KOPT-K1 (cell line): Measurements from ENCODE around the gene SOBP.
"Not testable (repeated sequence)": the region's sequence is repeated elsewhere in the genome, so short reads cannot be mapped to it uniquely, and the experiment has no call there.

ENCODE experiments used
- H3K27ac ChIP-seq: fragments of 200-600 bp; sonication (generic); 2 replicates; pipeline ENCODE4 v1.5.1; 2016; ENCODE audit warnings: antibody characterized with exemption, mild to moderate bottlenecking, low read depth, low read length; ENCODE audit not compliant: poor library complexity, severe bottlenecking
- H3K36me3 ChIP-seq: fragments of 200-600 bp; sonication (generic); 2 replicates; pipeline ENCODE4 v1.5.1; 2017; ENCODE audit warnings: antibody characterized with exemption, mild to moderate bottlenecking, low read length, moderate library complexity; ENCODE audit not compliant: insufficient read depth
- H3K9me3 ChIP-seq: fragments of 200-600 bp; sonication (generic); 2 replicates; pipeline ENCODE4 v1.5.1; 2017; ENCODE audit warnings: antibody characterized with exemption, low read length, mild to moderate bottlenecking; ENCODE audit not compliant: insufficient read depth, poor library complexity, severe bottlenecking

SOBP gene

DNA sequence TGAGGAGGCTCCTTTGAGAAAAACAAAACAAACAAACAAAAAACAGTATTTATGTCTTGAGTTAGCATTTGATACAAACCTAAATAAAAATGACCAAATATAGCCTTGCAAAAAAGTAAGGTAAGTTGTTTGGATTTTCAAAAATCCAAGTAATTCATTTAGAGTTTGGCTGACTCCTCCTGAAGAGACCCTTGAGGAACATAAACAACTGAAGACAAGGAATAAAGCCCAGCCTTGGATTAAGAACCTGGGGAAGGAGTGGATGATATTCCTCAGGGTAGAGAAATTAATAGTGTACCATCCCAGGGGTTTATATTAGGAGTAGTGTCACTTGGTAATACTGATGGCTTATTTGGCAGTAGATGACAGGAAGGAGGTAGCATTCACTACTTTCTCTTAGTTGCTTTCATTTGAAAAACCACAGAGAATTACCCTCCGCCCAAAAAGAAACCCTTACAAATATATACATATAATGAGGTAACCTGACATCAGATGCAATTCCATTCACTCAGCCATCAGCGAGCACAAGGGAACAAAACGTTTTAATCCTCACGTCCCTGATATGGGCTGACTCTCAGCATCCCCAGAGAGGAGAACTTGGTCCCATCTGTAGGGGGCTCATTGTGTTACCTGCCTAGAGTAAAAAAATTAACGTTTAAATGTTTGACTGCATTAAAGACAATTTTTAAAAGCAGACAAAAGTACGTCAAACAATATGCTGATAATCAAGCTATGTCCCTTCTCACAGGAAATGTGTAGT is 57.0 kb downstream of the SOBP start:
- Histone ChIP-seq H3K27ac (no peak overlapping the region), H3K36me3 (peaks cover 23% of the 10 kb centered on the region), H3K9me3 (no peaks in the 10 kb centered on the region)

DNA sequence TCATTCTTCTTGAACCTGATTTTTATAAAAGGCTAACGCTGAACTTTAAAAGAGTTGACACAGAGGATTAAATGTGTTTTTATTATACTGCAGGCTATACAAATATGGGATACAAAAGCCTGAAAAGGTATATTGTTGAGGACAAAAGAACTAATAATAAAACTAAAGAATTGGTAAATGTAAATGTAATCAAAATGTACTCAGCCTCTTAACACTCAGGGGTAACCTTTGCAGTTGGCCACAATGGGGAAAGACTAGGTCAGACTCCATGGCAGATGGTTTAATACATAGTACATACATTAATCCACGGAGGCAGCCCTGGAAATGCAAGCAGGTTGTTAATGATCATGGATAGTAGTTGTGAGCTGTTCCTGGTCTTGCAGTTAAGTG is 57.5 kb downstream of the SOBP start:
- H3K27ac ChIP-seq: no peak overlapping the region
- H3K9me3 ChIP-seq: no peaks in the 10 kb centered on the region
- H3K36me3 ChIP-seq: peaks cover 23% of the 10 kb centered on the region

DNA sequence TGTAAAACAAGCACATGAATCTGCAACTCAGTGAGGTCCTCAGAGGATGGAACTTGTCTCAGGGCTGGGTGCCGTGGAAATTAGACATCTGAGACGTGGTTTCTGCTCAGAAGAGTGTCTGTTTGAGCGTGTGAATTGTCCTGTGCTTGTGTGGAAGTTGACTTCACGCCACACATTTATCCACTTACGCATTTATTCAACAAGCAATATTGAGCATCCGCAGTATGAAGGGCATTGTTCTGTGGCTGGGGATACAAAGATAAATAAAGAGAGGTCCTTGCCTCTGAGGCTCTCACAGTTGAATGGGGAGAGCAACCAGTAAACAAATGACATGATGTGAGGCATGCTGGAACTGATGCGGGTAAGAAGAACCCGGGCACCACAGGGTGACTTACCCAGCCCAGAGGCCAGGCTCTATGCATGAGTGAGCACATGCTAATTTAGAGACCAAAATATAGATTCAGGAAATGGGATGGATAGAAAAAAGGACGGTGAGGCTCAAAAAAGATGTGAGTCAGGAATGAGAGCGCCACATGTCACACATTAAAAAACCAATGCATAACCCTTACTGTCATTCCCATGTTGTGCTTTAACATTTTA is 60.4 kb downstream of the SOBP start:
- Histone ChIP-seq H3K36me3 (peaks cover 21% of the 10 kb centered on the region), H3K27ac (no peak overlapping the region), H3K9me3 (no peaks in the 10 kb centered on the region)

DNA sequence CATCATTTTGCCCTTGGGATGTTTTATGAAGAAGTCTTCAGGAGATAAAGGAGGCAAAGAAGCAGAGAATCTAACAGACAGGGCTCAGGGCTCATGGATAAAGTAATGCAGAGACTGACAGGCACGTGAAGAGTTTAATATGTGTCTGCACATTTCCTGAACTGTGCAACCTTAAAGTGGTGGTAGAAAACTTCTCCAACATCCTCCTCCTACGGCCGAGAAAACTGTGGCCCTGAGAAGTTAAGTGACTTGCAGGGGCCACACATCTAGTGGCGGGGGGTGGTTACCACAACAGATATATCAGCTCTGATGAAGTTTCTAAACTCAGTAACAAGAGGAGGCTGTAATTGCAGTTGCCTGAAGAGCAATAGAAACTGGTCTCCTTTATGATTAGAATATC is 61.0 kb downstream of the SOBP start:
- no peak overlapping the region for H3K27ac ChIP-seq
- H3K9me3 ChIP-seq: no peaks in the 10 kb centered on the region

DNA sequence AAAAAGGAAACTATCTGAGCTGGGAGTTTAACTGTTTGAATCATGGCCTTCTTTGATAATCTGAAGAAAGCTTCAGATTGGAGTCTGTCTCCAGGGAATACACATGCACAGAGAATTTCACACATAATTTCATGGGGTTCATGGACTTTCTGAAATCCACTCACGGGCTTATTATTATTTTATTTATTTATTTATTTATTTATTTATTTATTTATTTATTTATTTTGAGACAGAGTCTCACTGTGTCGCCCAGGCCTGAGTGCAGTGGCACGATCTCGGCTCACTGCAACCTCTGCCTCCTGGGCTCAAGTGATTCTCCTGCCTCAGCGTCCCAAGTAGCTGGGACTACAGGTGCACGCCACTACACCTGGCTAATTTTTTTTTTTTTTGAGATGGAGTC is 63.2 kb downstream of the SOBP start:
- not testable (repeated sequence) for H3K27ac ChIP-seq, H3K36me3 ChIP-seq, H3K9me3 ChIP-seq

More for the DNA sequence above, 61.0 kb downstream of the SOBP start:
- peaks cover 15% of the 10 kb centered on the region for H3K36me3 ChIP-seq

DNA sequence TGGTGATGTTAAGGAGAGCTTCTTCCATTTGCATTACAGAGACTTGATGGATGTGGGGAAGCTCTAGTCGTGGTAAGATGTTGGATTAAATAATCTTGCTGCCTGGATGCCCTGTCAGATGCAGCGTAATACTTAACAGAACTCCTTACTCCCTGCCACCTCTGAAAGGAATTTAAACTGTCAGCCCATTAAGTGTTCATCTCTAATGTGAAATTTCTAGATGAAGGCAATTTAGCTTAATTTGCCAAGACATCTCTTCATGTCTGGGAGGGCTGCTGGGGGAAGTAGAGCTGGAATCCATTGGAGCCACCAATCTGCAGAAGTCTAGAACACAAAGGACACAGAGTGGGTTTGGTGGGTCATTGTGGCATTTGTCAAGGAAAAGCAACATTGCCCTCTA is 64.4 kb downstream of the SOBP start:
- Histone ChIP-seq H3K36me3 (no peaks in the 10 kb centered on the region), H3K27ac (no peak overlapping the region), H3K9me3 (no peaks in the 10 kb centered on the region)

DNA sequence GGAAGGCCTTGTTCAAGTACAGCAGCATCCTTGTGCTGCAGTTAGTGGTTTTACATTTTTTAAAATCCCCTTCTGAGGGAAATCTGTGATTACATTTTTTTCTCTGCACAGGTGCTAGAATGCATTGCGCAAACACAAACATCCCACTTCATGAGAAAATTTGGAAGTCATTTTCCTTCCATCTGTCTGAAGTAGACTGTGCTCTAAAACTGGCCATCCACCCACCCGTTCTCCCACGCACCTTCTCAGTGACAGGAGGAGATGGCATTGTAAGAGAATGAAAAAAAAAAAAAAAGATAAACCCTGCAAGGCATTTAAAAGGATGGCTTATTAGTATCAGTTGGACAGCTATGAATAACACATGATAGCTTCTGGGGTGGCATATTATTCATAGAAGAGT is 65.0 kb downstream of the SOBP start:
- Histone ChIP-seq H3K27ac (no peak overlapping the region), H3K9me3 (no peaks in the 10 kb centered on the region), H3K36me3 (no peaks in the 10 kb centered on the region)

DNA sequence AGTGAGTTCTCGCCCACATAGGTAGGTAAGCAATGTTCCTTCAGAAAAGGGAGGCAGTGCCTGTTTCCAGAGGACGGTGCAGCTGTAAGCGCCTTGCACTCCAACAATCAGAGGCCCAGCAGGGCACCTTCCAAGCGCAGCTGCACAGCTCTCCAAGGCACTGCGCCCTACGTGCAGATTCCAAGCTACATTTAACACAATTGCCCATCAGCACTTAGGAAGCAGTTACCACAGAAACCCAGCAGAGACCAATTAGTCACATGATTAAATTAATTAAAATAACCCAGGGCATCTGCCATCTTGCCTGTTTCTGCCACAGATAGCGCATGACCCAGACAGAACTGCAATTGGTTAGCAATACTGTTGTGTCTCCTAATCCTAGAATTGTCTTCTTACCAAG is 65.5 kb downstream of the SOBP start:
- no peaks in the 10 kb centered on the region for H3K9me3 ChIP-seq
- H3K27ac ChIP-seq: no peak overlapping the region
- no peaks in the 10 kb centered on the region for H3K36me3 ChIP-seq

DNA sequence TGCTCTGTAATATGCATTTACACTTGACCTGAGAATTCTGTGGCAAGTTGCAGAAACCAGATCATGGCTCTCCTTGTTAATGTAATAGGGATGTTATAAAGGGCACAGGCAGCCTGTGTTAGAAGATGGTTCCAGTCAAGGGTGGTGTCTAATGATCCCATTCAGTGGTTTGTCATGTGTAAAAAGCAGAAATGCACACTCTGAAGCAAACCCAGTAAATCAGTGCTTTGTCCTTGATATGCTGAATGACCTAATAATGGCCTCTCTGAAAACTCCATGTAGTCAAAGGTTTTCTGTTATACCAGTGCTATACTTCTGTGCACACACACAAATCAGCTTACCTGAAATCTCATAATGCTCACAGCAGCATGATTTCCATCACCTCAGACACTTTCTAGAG is 66.2 kb downstream of the SOBP start:
- no peak overlapping the region for H3K27ac ChIP-seq
- H3K9me3 ChIP-seq: no peaks in the 10 kb centered on the region
- H3K36me3 ChIP-seq: no peaks in the 10 kb centered on the region

DNA sequence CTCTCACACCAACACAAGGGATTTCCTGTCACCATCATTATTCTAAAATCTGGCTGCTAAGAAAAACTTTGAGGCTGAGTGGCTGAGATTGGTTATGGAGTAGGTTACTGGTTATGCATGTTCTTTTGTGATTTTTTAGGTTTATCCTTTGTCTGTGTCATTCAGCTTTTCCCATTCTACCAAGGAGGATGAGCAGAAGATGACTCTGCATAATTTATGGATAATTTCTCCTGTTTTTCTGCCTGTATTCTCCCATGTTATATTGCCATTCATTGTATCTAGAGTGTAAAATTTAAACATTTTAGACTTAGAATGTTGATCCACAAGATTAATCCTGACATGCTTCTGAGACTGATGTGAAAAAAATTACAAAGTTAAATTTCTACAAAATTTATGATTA is 67.8 kb downstream of the SOBP start:
- Histone ChIP-seq H3K9me3 (no peaks in the 10 kb centered on the region), H3K27ac (no peak overlapping the region), H3K36me3 (no peaks in the 10 kb centered on the region)

DNA sequence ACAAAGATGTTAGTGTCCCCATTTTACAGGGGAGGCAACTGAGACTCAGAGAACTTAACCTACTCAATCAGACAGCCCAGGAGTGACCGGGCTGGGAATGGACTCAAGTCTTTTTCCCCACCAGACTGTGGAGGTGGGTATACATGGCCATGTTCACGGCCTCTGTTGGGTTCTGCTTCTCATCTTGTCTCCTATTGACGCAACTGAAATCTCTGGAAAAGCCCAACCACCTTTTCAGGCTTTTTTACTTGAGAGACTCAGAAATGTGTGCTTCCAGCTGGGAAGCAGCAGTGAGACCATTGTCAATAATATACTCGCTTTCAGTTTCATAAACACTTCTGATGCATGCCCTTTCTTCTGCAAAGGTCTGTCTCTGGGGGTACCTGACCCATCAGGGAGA is 70.7 kb downstream of the SOBP start:
- Histone ChIP-seq H3K9me3 (no peaks in the 10 kb centered on the region), H3K27ac (no peak overlapping the region), H3K36me3 (no peaks in the 10 kb centered on the region)

DNA sequence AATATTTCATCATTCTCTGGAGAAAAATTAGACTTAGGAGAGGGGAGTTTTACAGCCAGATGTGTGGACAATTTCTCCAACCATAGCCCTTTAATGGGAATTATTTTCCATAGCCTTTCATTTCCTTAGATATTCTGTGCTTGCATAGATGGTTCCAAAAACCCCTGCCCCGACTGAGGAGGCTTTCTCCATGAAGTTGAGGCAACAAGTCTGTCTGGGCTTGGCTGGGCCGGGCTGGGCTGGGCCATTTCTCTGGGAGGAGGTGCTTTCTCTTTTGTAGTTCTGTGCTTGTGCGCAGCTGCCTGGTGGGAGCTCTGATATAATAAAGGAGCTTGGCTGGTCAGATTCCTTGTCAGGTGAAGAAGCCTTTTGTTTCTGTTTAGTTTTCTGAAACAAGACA is 71.4 kb downstream of the SOBP start:
- Histone ChIP-seq H3K27ac (no peak overlapping the region), H3K36me3 (no peaks in the 10 kb centered on the region), H3K9me3 (no peaks in the 10 kb centered on the region)

DNA sequence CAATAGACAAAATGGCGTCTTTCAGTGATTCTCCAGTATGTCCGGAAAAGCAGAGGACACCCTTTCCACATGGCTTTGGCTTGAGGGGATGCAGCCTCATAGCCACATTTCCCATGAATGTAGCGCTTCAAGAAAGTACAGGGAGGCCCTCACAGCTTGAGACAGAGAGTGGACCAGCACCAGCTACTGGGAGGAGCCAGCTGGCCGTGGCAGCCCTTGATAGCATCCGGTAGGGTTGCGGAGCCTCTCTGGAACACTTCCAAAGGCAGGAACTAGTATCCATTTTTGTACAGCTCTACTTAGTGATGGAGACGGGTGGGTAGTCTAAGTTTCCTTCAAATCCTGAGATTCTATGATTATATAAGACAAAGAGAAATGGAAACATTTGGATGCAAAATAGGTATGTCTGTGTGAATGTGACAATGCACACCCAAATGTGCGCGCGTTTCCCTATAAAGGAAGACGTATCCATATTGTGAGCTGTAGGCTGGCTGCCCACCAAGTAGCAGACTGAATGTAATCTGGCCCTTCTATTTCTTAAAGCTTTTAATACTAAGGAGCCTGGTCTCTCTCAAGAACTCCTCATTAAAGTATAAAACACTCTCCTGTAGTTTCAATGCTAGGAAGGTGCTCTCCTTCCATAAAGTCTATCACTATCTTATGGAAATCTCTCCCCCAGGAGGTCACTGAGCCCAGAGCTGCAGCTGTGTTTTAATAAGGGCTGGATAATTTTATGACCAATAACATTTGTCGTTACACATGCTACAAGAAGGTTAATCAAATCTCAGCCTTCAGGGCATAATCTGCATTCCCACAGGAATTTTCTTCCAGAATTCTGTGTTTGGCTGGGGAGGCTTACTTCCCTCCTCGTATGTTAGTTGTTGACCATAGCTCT is 74.0 kb downstream of the SOBP start:
- H3K9me3 ChIP-seq: no peaks in the 10 kb centered on the region
- H3K36me3 ChIP-seq: no peaks in the 10 kb centered on the region
- no peak overlapping the region for H3K27ac ChIP-seq

DNA sequence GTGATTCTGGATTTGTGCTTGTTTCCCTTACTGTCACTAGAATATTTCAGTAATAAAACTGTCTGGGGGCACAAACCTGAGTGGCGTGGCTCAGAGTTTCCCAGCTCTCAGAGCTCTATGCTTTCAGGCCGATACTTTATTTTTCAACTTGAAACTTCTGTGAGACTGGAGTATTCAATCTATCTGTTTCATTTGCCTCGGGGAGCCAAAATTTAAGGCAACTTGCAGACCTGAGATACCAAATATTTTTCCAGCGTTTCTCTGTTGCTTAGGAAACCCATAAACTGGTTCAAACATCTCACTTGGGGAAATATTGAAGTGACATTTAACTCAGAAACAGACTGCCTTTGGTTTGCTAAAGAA is 74.7 kb downstream of the SOBP start:
- H3K27ac ChIP-seq: no peak overlapping the region
- no peaks in the 10 kb centered on the region for H3K9me3 ChIP-seq
- H3K36me3 ChIP-seq: 0 out of 2 replicates have a peak, but pooled peaks cover 3% of the 10 kb centered on the region

DNA sequence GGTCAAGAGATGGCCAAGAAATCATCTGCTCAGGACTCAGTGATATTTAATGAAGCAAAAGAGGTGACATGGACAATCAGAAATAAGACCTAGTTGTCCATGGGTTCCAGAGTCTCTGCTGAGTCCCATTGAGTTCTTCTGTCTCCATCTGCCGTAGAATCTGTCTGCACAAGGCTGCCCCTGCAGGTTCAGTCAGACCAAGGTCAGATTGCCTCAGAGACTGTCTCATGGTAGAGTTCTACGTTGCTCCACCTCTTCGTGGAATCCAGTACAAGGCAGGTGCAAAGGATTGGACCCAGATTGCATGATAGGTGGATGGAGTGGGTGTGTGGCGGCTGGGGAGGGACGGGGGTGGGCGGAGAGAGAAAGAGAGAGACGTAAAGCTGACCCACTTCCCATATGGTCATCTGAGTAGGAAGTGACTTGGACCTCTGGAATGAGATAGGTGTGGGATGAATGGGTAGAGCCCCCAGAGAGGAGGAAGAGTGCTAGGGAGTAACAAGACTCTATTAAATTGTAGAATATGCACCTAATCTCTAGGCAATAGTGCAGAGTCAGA is 75.3 kb downstream of the SOBP start:
- H3K9me3 ChIP-seq: no peaks in the 10 kb centered on the region
- H3K27ac ChIP-seq: no peak overlapping the region
- 0 out of 2 replicates have a peak, but pooled peaks cover 5% of the 10 kb centered on the region for H3K36me3 ChIP-seq
